Measurements from ENCODE around the gene IL1A. TPM values are rescaled to one million over a fixed set of nuclear protein-coding genes. Genes with fewer than 3 reads are reported as not detected.

IL1A gene
- total and polyA plus RNA-seq, 9 of the 15 experiments (the other 6 are each of a cell fraction or from before 2014, with no cell fraction given): 0.03 to 0.27 (median 0.14) TPM; not detected in 2

DNA sequence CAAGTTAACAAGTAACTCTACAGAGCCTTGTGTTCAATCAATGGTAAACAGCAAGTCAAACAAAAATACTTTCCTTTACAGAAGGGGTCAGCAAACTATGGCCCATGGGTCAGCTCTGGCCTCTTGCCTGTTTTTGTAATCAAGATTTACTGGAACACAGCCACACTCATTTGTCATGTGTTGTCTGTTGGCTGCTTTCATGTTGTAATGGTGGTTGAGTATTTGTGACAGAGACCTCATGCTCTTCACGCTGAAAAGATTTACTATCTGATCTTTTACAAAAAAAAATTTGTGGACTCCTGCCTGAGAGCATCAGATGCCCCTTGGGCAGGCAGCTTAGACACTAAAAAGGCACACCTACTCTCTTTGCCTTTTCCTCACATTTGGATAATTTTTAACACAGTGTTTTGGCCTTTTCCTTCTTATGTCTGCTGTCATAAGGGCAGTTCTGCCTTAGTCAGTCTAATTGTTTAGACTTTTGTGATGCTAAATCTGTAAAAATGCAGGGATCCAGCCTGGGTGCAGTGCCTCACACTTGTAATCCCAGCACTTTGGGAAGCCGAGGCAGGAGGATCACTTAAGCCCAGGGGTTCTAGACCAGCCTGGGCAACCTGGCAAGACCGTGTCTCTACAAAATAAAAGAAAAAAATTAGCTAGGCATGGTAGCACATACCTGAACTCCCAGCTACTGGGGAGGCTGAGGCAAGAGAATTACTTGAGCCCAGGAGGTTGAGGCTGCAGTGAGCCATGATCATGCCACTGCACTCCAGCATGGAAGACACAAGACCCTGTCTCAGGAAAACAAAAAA lies 34.0 kb upstream of the IL1A start:
- H3K4me2 ChIP-seq (ENCODE audit: insufficient read depth, low read length): no peak overlapping the region
- FAIRE-seq: peak; percentile 46
- H3K9ac ChIP-seq (ENCODE audit: insufficient read depth in 1 of 2, low read depth in 2 of 2, low read length in 2 of 2): no peak overlapping the region
- no peaks in the 10 kb centered on the region for H4K20me1 ChIP-seq (replicated peaks; ENCODE audit: control insufficient read depth, insufficient read depth, low read length)
- no peak for DNase-seq (ENCODE audit: extremely low read depth in 1 of 4, low spot score in 3 of 4)
- no peaks in the 10 kb centered on the region; a peak in 1 of 5 replicates for H3K27me3 ChIP-seq (ENCODE audit: control insufficient read depth in 2 of 2, insufficient read depth in 2 of 2, low read length in 2 of 2)
- POLR2A ChIA-PET: interaction anchor here (0.5 kb wide), 1 partner anchor 16 kb away, joined by 3 read pairs; no protein-coding TSS in a partner anchor
- no peak overlapping the region for H2AFZ ChIP-seq (ENCODE audit: low read depth, low read length)
- H3K9me1 ChIP-seq (ENCODE audit: control insufficient read depth, insufficient read depth, low read length): no peaks in the 10 kb centered on the region
- peak; percentile 33; the same call in 1 of the 3 replicates for ATAC-seq
- intact Hi-C loops (cut with micrococcal nuclease): no loop called here
- CTCF ChIA-PET (ENCODE audit: low intra/inter-chr PET ratio): no interaction called here
- no peak overlapping the region for H3K4me3 ChIP-seq
- WGBS (ENCODE audit: insufficient coverage, low coverage, missing lambda C conversion rate): 15% methylated on average over 3 of the region's 3 CpGs
- no peak overlapping the region for H3K27ac ChIP-seq (ENCODE audit: extremely low read depth, low read depth, low read length)
- in situ Hi-C loops (cut with MboI): no loop called here
- no peaks in the 10 kb centered on the region for H3K79me2 ChIP-seq (ENCODE audit: control insufficient read depth, insufficient read depth, low read length)
- H3K36me3 ChIP-seq (ENCODE audit: control insufficient read depth, insufficient read depth, low read length): no peaks in the 10 kb centered on the region
- H3K9me3 ChIP-seq (replicated peaks; ENCODE audit: control insufficient read depth, insufficient read depth, low read depth, low read length): no peaks in the 10 kb centered on the region
- H3K4me1 ChIP-seq (replicated peaks in 1 of 2; ENCODE audit: control insufficient read depth in 2 of 2, insufficient read depth in 2 of 2, low read length in 2 of 2): peaks cover 0 to 12% of the 10 kb centered on the region in 2 experiments; a peak in 3 of 5 replicates
- no TSS peak for BruUV-seq (replicated peaks)
- TF ChIP-seq NFIC (IDR thresholded peaks at IDR 0.05) (peak; percentile 72), ELF1 (tag; IDR thresholded peaks at IDR 0.05) (no peak), PBX2 (CRISPR knock-in tag; IDR thresholded peaks at IDR 0.05; ENCODE audit: low read depth) (no peak), PBX2 (tag; conservative IDR thresholded peaks at IDR 0.05; ENCODE audit: low read depth) (peak; percentile 96), ZNF766 (CRISPR knock-in tag; conservative IDR thresholded peaks at IDR 0.05) (peak; percentile 67; the same call in 1 of the 2 replicates), CREM (IDR thresholded peaks at IDR 0.05; ENCODE audit: low read depth) (0 out of 2 replicates have a peak, but pooled peaks have one; percentile 14), NR2C2 (CRISPR knock-in tag; IDR thresholded peaks at IDR 0.05) (no peak), NR2C2 (tag; IDR thresholded peaks at IDR 0.05) (peak; percentile 30; the same call in 1 of the 2 replicates), RAD21 (CRISPR knock-in tag; conservative IDR thresholded peaks at IDR 0.05 in 1 of 2, IDR thresholded peaks at IDR 0.05 in 1 of 2) (peak in 1 of 2 experiments; percentile 16; a peak in 2 of 4 replicates), FOXK2 (conservative IDR thresholded peaks at IDR 0.05 in 1 of 2, IDR thresholded peaks at IDR 0.05 in 1 of 2; ENCODE audit: low read depth in 2 of 2) (peak; percentile 39 to 68; a peak in 2 of 4 replicates), ILK (tag; IDR thresholded peaks at IDR 0.05; ENCODE audit: borderline replicate concordance, low read depth) (no peak), WHSC1 (IDR thresholded peaks at IDR 0.05; ENCODE audit: low read length) (no peak), L3MBTL2 (IDR thresholded peaks at IDR 0.05) (peak; percentile 64; the same call in 1 of the 2 replicates)
- TF ChIP-seq, protein P1, sequence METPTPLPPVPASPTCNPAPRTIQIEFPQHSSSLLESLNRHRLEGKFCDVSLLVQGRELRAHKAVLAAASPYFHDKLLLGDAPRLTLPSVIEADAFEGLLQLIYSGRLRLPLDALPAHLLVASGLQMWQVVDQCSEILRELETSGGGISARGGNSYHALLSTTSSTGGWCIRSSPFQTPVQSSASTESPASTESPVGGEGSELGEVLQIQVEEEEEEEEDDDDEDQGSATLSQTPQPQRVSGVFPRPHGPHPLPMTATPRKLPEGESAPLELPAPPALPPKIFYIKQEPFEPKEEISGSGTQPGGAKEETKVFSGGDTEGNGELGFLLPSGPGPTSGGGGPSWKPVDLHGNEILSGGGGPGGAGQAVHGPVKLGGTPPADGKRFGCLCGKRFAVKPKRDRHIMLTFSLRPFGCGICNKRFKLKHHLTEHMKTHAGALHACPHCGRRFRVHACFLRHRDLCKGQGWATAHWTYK (CRISPR knock-in tag; IDR thresholded peaks at IDR 0.05): no peak
- TF ChIP-seq, protein P2, sequence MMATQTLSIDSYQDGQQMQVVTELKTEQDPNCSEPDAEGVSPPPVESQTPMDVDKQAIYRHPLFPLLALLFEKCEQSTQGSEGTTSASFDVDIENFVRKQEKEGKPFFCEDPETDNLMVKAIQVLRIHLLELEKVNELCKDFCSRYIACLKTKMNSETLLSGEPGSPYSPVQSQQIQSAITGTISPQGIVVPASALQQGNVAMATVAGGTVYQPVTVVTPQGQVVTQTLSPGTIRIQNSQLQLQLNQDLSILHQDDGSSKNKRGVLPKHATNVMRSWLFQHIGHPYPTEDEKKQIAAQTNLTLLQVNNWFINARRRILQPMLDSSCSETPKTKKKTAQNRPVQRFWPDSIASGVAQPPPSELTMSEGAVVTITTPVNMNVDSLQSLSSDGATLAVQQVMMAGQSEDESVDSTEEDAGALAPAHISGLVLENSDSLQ (IDR thresholded peaks at IDR 0.05): peak; percentile 85

Measured in K562 (cell line).